H9 (cell line): ENCODE measurements around the gene AVPR1A. TPM values are rescaled to one million over a fixed set of nuclear protein-coding genes. Genes with fewer than 3 reads are reported as not detected.
A peak's percentile ranks its signal among the peaks of the same experiment; 100 is the strongest.

Experiments used
- DNase-seq: peaks from one replicate; pipeline ENCODE4 v3.0.0-alpha.2; 2017
- H2AFZ ChIP-seq: one replicate; pipeline ENCODE4 v1.6.1; 2013; ENCODE audit warnings: mild to moderate bottlenecking, low read length, control low read depth, moderate library complexity
- H2AK5ac ChIP-seq: 2 replicates; pipeline ENCODE4 v1.6.1; 2013; ENCODE audit warnings: low read length, control low read depth, mixed read lengths; ENCODE audit not compliant: insufficient read length
- H2BK120ac ChIP-seq: one replicate; pipeline ENCODE4 v1.6.1; 2013; ENCODE audit warnings: low read depth, mild to moderate bottlenecking, low read length, control low read depth, inconsistent platforms; ENCODE audit not compliant: poor library complexity, severe bottlenecking
- H2BK12ac ChIP-seq: 2 replicates; pipeline ENCODE4 v1.6.1; 2013; ENCODE audit warnings: low read length, control low read depth, mixed read lengths, low read depth; ENCODE audit not compliant: insufficient read length
- H2BK15ac ChIP-seq: 2 replicates; pipeline ENCODE4 v1.6.1; 2013; ENCODE audit warnings: low read depth, low read length, control low read depth
- H2BK20ac ChIP-seq: one replicate; pipeline ENCODE4 v1.6.1; 2013; ENCODE audit warnings: low read depth, mild to moderate bottlenecking, low read length, control low read depth, inconsistent platforms; ENCODE audit not compliant: poor library complexity, severe bottlenecking
- H2BK5ac ChIP-seq: 2 replicates; pipeline ENCODE4 v1.6.1; 2013; ENCODE audit warnings: low read length, control low read depth, mixed read lengths; ENCODE audit not compliant: insufficient read length
- H3K14ac ChIP-seq: 2 replicates; pipeline ENCODE4 v1.6.1; 2013; ENCODE audit warnings: low read length, control low read depth; ENCODE audit not compliant: insufficient read depth
- H3K18ac ChIP-seq: 2 replicates; pipeline ENCODE4 v1.6.1; 2013; ENCODE audit warnings: low read depth, mild to moderate bottlenecking, mixed read lengths, low read length, control low read depth; ENCODE audit not compliant: insufficient read length
- H3K23ac ChIP-seq: 2 replicates; pipeline ENCODE4 v1.6.1; 2013; ENCODE audit warnings: low read length, control low read depth, mixed read lengths, low read depth; ENCODE audit not compliant: insufficient read length
- H3K23me2 ChIP-seq: 2 replicates; pipeline ENCODE4 v1.6.1; 2013; ENCODE audit warnings: low read depth, mild to moderate bottlenecking, mixed read lengths, low read length, control low read depth; ENCODE audit not compliant: insufficient read length, poor library complexity, severe bottlenecking
- H3K27ac ChIP-seq: 2 replicates; pipeline ENCODE4 v1.5.1; 2013; ENCODE audit warnings: low read length, control low read depth, mixed read lengths, low read depth; ENCODE audit not compliant: insufficient read length
- H3K27me3 ChIP-seq: 2 replicates; pipeline ENCODE4 v1.6.1; 2013; ENCODE audit warnings: low read length, control low read depth, inconsistent platforms; ENCODE audit not compliant: insufficient read depth
- H3K4ac ChIP-seq: 2 replicates; pipeline ENCODE4 v1.6.1; 2013; ENCODE audit warnings: low read depth, mild to moderate bottlenecking, control low read depth, inconsistent platforms, low read length, moderate library complexity
- H3K4me1 ChIP-seq: 2 replicates; pipeline ENCODE4 v1.6.1; 2013; ENCODE audit warnings: low read length, control low read depth, inconsistent platforms; ENCODE audit not compliant: insufficient read depth
- H3K4me2 ChIP-seq: 2 replicates; pipeline ENCODE4 v1.6.1; 2013; ENCODE audit warnings: low read length, control low read depth, mixed read lengths; ENCODE audit not compliant: insufficient read length, insufficient read depth
- H3K56ac ChIP-seq: 2 replicates; pipeline ENCODE4 v1.6.1; 2013; ENCODE audit warnings: low read depth, mild to moderate bottlenecking, mixed read lengths, low read length, control low read depth; ENCODE audit not compliant: insufficient read length
- H3K79me1 ChIP-seq: 2 replicates; pipeline ENCODE4 v1.6.1; 2013; ENCODE audit warnings: low read depth, mild to moderate bottlenecking, moderate library complexity, low read length, control low read depth, inconsistent platforms; ENCODE audit not compliant: insufficient read depth, poor library complexity, severe bottlenecking
- H3K79me2 ChIP-seq: 2 replicates; pipeline ENCODE4 v1.6.1; 2013; ENCODE audit warnings: low read length, control low read depth, inconsistent platforms; ENCODE audit not compliant: insufficient read depth
- H3K9ac ChIP-seq: 2 replicates; pipeline ENCODE4 v1.6.1; 2013; ENCODE audit warnings: low read length, control low read depth, mixed read lengths; ENCODE audit not compliant: insufficient read length; ENCODE audit errors: extremely low read depth
- H3K9me3 ChIP-seq: one replicate; pipeline ENCODE4 v1.6.1; 2013; ENCODE audit warnings: low read depth, low read length, inconsistent platforms; ENCODE audit not compliant: control insufficient read depth
- H3T11ph ChIP-seq: one replicate; pipeline ENCODE4 v1.6.1; 2013; ENCODE audit warnings: mild to moderate bottlenecking, low read length, control low read depth, inconsistent platforms
- H4K20me1 ChIP-seq: one replicate; pipeline ENCODE4 v1.6.1; 2013; ENCODE audit not compliant: control insufficient read depth, insufficient read length, insufficient read depth
- H4K5ac ChIP-seq: 2 replicates; pipeline ENCODE4 v1.6.1; 2013; ENCODE audit warnings: low read depth, mild to moderate bottlenecking, mixed read lengths, low read length, control low read depth; ENCODE audit not compliant: insufficient read length
- H4K8ac ChIP-seq: replicated peaks from 2 replicates; pipeline ENCODE4 v1.6.1; 2013; ENCODE audit warnings: low read length, control low read depth, mixed read lengths, low read depth; ENCODE audit not compliant: insufficient read length
- H4K91ac ChIP-seq: 2 replicates; pipeline ENCODE4 v1.6.1; 2013; ENCODE audit warnings: low read depth, mild to moderate bottlenecking, moderate library complexity, mixed read lengths, low read length, control low read depth; ENCODE audit not compliant: insufficient read length
- H3K27ac Mint-ChIP-seq, 3 experiments: 2 replicates in 2 of 3; 3 replicates in 1 of 3; pipeline ENCODE4 v1.8.0; 2020 to 2021; ENCODE audit warnings: mixed read lengths in 3 of 3, mild to moderate bottlenecking in 1 of 3, moderate library complexity in 1 of 3
- H3K27me3 Mint-ChIP-seq: 2 replicates; pipeline ENCODE4 v1.8.0; 2021; ENCODE audit warnings: low read depth, mild to moderate bottlenecking, moderate library complexity, mixed read lengths
- H3K36me3 Mint-ChIP-seq, 3 experiments: 2 replicates in 2 of 3; 3 replicates in 1 of 3; pipeline ENCODE4 v1.8.0; 2020 to 2021; ENCODE audit warnings: low read depth in 3 of 3, mixed read lengths in 3 of 3; ENCODE audit not compliant: insufficient read depth in 1 of 3
- H3K4me1 Mint-ChIP-seq, 2 experiments: 2 replicates each; pipeline ENCODE4 v1.8.0; 2020; ENCODE audit warnings: mixed read lengths in 2 of 2
- H3K4me3 Mint-ChIP-seq, 2 experiments: 2 replicates in 1 of 2; 3 replicates in 1 of 2; pipeline ENCODE4 v1.8.0; 2020 to 2021; ENCODE audit warnings: mild to moderate bottlenecking in 2 of 2, mixed read lengths in 2 of 2, moderate library complexity in 1 of 2
- H3K9me3 Mint-ChIP-seq, 2 experiments: 2 replicates in 1 of 2; 3 replicates in 1 of 2; pipeline ENCODE4 v1.8.0; 2020; ENCODE audit warnings: mild to moderate bottlenecking in 2 of 2, mixed read lengths in 2 of 2, moderate library complexity in 1 of 2
- CTCF ChIP-seq: fragments of 200-600 bp; sonication (generic); conservative IDR thresholded peaks from 3 replicates; pipeline ENCODE4 v1.8.0; 2021; ENCODE audit warnings: antibody characterized with exemption, mild to moderate bottlenecking
- WGBS: extraction: QIAGEN DNeasy Blood & Tissue Kit; methylation state at CpG from one replicate; pipeline ENCODE4 v1.1.7; 2013; ENCODE audit warnings: missing lambda C conversion rate, low lambda C conversion rate, mixed read lengths; ENCODE audit not compliant: insufficient read length; ENCODE audit errors: extremely low coverage; 5-methylcytosine and 5-hydroxymethylcytosine counted together
- total RNA-seq: library from RNA; stranded (reverse); gene quantifications from 2 replicates; pipeline ENCODE4 v1.2.1, GENCODE V29; 2021

AVPR1A gene
- total RNA-seq, 1 experiment from 2014 or later, result 0.13 TPM

GRCh38 chr12:63093711-63094110 lies 57.3 kb downstream of the AVPR1A start:
- Histone ChIP-seq H3K9ac (no peak overlapping the region), H3K79me1 (no peaks in the 10 kb centered on the region), H3K9me3 (no peaks in the 10 kb centered on the region), H3K79me2 (no peaks in the 10 kb centered on the region), H3K14ac (no peak overlapping the region), H3K56ac (no peak overlapping the region), H3K27ac (no peak overlapping the region), H2BK20ac (no peak overlapping the region), H3K27me3 (no peaks in the 10 kb centered on the region), H2AFZ (peak overlapping the region; percentile 52), H2BK5ac (no peak overlapping the region), H2AK5ac (no peak overlapping the region), H3T11ph (no peak overlapping the region), H2BK12ac (no peak overlapping the region), H4K8ac (no peak overlapping the region), H4K20me1 (no peaks in the 10 kb centered on the region), H4K91ac (no peak overlapping the region), H3K4me2 (no peak overlapping the region), H3K23ac (no peak overlapping the region), H3K23me2 (no peaks in the 10 kb centered on the region), H3K18ac (no peak overlapping the region), H3K4me1 (no peaks in the 10 kb centered on the region), H2BK120ac (no peak overlapping the region), H3K4ac (no peak overlapping the region), H4K5ac (no peak overlapping the region), H2BK15ac (no peak overlapping the region)
- Mint-ChIP-seq H3K9me3 (no peaks in the 10 kb centered on the region), H3K4me1 (peaks cover 6 to 12% of the 10 kb centered on the region in 2 experiments; a peak in 3 of 4 replicates), H3K27me3 (no peaks in the 10 kb centered on the region), H3K36me3 (no peaks in the 10 kb centered on the region; a peak in 1 of 7 replicates), H3K4me3 (no peak overlapping the region), H3K27ac (no peak overlapping the region)
- no peak for DNase-seq
- TF ChIP-seq CTCF, result no peak
- no CpG with 5 or more reads among the region's 2 CpGs for WGBS
